ENCODE data around the gene MOV10. TPM values are rescaled to one million over a fixed set of nuclear protein-coding genes. Genes with fewer than 3 reads are reported as not detected.
A peak's percentile ranks its signal among the peaks of the same experiment; 100 is the strongest.

Gene MOV10
- total and polyA plus RNA-seq, 9 of the 15 experiments (the other 6 are each of a cell fraction or from before 2014, with no cell fraction given): 16.7 to 105 (median 49.5) TPM

DNA sequence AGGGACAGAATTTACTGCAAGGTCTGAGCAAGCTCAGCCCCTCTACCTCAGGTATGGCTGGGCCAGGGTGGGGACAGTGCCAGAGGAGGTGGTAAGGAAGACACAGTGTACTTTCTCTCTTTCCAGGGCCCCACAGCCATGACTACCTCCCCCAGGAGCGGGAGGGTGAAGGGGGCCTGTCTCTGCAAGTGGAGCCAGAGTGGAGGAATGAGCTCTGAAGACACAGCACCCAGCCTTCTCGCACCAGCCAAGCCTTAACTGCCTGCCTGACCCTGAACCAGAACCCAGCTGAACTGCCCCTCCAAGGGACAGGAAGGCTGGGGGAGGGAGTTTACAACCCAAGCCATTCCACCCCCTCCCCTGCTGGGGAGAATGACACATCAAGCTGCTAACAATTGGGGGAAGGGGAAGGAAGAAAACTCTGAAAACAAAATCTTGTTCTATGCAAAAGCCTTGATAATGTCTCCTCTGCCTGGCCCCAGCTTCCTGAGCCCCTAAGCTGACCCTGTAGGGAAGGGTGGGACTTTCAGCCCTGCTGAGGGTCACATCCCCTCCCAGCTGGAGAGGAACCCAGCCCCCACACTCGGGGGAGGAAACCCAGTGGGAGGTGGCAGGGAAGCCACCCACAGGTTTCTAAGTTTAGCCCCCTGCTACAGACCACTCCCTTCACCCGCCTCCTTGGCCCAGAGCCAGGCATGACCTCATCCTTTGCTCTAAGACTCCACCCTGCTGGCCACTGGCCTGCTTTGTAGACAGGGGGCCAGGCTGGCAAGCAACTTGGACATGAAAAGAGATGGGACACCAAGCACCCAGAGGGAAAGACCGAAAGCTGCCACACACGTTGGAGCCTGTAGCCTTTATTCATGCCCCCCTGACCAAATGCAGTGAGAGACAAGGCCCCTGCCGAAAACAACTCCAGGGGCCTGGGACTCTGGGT is 26.1 kb downstream of the MOV10 start (continued):
- peak; percentile 58; the same call in 1 of the 2 replicates for TF ChIP-seq ZSCAN32 (CRISPR knock-in tag; IDR thresholded peaks at IDR 0.05)
- peak; percentile 71 for TF ChIP-seq ZNF584 (CRISPR knock-in tag; IDR thresholded peaks at IDR 0.05; ENCODE audit: low read depth)
- TF ChIP-seq, protein P1, sequence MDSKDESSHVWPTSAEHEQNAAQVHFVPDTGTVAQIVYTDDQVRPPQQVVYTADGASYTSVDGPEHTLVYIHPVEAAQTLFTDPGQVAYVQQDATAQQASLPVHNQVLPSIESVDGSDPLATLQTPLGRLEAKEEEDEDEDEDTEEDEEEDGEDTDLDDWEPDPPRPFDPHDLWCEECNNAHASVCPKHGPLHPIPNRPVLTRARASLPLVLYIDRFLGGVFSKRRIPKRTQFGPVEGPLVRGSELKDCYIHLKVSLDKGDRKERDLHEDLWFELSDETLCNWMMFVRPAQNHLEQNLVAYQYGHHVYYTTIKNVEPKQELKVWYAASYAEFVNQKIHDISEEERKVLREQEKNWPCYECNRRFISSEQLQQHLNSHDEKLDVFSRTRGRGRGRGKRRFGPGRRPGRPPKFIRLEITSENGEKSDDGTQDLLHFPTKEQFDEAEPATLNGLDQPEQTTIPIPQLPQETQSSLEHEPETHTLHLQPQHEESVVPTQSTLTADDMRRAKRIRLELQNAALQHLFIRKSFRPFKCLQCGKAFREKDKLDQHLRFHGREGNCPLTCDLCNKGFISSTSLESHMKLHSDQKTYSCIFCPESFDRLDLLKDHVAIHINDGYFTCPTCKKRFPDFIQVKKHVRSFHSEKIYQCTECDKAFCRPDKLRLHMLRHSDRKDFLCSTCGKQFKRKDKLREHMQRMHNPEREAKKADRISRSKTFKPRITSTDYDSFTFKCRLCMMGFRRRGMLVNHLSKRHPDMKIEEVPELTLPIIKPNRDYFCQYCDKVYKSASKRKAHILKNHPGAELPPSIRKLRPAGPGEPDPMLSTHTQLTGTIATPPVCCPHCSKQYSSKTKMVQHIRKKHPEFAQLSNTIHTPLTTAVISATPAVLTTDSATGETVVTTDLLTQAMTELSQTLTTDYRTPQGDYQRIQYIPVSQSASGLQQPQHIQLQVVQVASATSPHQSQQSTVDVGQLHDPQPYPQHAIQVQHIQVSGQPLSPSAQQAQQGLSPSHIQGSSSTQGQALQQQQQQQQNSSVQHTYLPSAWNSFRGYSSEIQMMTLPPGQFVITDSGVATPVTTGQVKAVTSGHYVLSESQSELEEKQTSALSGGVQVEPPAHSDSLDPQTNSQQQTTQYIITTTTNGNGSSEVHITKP (IDR thresholded peaks at IDR 0.05; ENCODE audit: partially characterized antibody): peak; percentile 78
- peak; percentile 96 for TF ChIP-seq KLF16 (IDR thresholded peaks at IDR 0.05)
- no peak; the same call in 1 of the 2 replicates for TF ChIP-seq SMAD3 (CRISPR knock-in tag; conservative IDR thresholded peaks at IDR 0.05)
- TF ChIP-seq KDM1A (IDR thresholded peaks at IDR 0.05): peak; percentile 82 to 91; a peak in 3 of 4 replicates
- peak; percentile 99 for TF ChIP-seq ATF7 (IDR thresholded peaks at IDR 0.05)
- TF ChIP-seq NCOR1 (IDR thresholded peaks at IDR 0.05): peak; percentile 95
- peak; percentile 94 for TF ChIP-seq SOX6 (IDR thresholded peaks at IDR 0.05)
- TF ChIP-seq POLR2AphosphoS2 (IDR thresholded peaks at IDR 0.05; ENCODE audit: low read length): peak; percentile 98
- no peak for TF ChIP-seq FIP1L1 (IDR thresholded peaks at IDR 0.05; ENCODE audit: low read depth, low read length, poor library complexity, severe bottlenecking)
- TF ChIP-seq, protein P2, sequence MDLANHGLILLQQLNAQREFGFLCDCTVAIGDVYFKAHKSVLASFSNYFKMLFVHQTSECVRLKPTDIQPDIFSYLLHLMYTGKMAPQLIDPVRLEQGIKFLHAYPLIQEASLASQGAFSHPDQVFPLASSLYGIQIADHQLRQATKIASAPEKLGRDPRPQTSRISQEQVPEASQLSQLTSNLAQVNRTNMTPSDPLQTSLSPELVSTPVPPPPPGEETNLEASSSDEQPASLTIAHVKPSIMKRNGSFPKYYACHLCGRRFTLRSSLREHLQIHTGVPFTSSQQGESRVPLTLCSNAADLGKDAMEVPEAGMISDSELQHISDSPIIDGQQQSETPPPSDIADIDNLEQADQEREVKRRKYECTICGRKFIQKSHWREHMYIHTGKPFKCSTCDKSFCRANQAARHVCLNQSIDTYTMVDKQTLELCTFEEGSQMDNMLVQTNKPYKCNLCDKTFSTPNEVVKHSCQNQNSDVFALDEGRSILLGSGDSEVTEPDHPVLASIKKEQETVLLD (IDR thresholded peaks at IDR 0.05): peak; percentile 90
- TF ChIP-seq CHCHD3 (CRISPR knock-in tag; IDR thresholded peaks at IDR 0.05): no peak
- TF ChIP-seq, protein P3, sequence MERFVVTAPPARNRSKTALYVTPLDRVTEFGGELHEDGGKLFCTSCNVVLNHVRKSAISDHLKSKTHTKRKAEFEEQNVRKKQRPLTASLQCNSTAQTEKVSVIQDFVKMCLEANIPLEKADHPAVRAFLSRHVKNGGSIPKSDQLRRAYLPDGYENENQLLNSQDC (CRISPR knock-in tag; IDR thresholded peaks at IDR 0.05): no peak
- peak; percentile 69; the same call in 1 of the 2 replicates for TF ChIP-seq RBFOX2 (IDR thresholded peaks at IDR 0.05; ENCODE audit: low read depth, low read length)
- TF ChIP-seq SNRNP70 (optimal IDR thresholded peaks at IDR 0.05; ENCODE audit: low read depth, low read length): no peak
- peak; percentile 66 to 90; a peak in 3 of 4 replicates for TF ChIP-seq SIN3A (IDR thresholded peaks at IDR 0.05; ENCODE audit: borderline replicate concordance in 2 of 2, control insufficient read depth in 1 of 2, low read depth in 2 of 2, low read length in 2 of 2)
- TF ChIP-seq E2F3 (CRISPR knock-in tag; IDR thresholded peaks at IDR 0.05): peak; percentile 23; the same call in 1 of the 2 replicates
- TF ChIP-seq, protein P4, sequence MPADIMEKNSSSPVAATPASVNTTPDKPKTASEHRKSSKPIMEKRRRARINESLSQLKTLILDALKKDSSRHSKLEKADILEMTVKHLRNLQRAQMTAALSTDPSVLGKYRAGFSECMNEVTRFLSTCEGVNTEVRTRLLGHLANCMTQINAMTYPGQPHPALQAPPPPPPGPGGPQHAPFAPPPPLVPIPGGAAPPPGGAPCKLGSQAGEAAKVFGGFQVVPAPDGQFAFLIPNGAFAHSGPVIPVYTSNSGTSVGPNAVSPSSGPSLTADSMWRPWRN (IDR thresholded peaks at IDR 0.05; ENCODE audit: low read depth): peak; percentile 80
- peak; percentile 99 for TF ChIP-seq RNF2 (IDR thresholded peaks at IDR 0.05)
- no peak for TF ChIP-seq GTF2A2 (tag; IDR thresholded peaks at IDR 0.05)
- TF ChIP-seq FOXA3 (CRISPR knock-in tag; conservative IDR thresholded peaks at IDR 0.05 in 1 of 2, IDR thresholded peaks at IDR 0.05 in 1 of 2): peak in 1 of 2 experiments; percentile 62; a peak in 1 of 4 replicates
- no peak for TF ChIP-seq NR3C1 (CRISPR knock-in tag; IDR thresholded peaks at IDR 0.05)
